GM06990 (cell line): ENCODE data around the gene CASTOR1.
A peak's percentile ranks its signal among the peaks of the same experiment; 100 is the strongest.
"Not testable (repeated sequence)": the region's sequence is repeated elsewhere in the genome, so short reads cannot be mapped to it uniquely, and the experiment has no call there.

Source experiments
- DNase-seq: peaks from one replicate; pipeline ENCODE4 v3.0.0-alpha.2; 2011; ENCODE audit not compliant: insufficient read length; ENCODE audit errors: extremely low read depth
- H3K27me3 ChIP-seq: replicated peaks from 2 replicates; pipeline ENCODE4 v1.6.0; 2011; ENCODE audit warnings: low read length; ENCODE audit not compliant: control insufficient read depth, insufficient read depth
- H3K36me3 ChIP-seq: 2 replicates; pipeline ENCODE4 v1.5.1; 2011; ENCODE audit warnings: low read length; ENCODE audit not compliant: control insufficient read depth, insufficient read depth
- H3K4me3 ChIP-seq: replicated peaks from 2 replicates; pipeline ENCODE4 v1.5.1; 2011; ENCODE audit warnings: low read depth, mild to moderate bottlenecking, control low read depth, low read length
- TF ChIP-seq, protein P1 (sequence below): IDR thresholded peaks from 2 replicates; pipeline ENCODE4 v1.5.1; 2011; ENCODE audit warnings: low read length, control low read depth, mild to moderate bottlenecking, inconsistent platforms; ENCODE audit not compliant: insufficient read depth, poor library complexity, severe bottlenecking

CASTOR1 gene

DNA sequence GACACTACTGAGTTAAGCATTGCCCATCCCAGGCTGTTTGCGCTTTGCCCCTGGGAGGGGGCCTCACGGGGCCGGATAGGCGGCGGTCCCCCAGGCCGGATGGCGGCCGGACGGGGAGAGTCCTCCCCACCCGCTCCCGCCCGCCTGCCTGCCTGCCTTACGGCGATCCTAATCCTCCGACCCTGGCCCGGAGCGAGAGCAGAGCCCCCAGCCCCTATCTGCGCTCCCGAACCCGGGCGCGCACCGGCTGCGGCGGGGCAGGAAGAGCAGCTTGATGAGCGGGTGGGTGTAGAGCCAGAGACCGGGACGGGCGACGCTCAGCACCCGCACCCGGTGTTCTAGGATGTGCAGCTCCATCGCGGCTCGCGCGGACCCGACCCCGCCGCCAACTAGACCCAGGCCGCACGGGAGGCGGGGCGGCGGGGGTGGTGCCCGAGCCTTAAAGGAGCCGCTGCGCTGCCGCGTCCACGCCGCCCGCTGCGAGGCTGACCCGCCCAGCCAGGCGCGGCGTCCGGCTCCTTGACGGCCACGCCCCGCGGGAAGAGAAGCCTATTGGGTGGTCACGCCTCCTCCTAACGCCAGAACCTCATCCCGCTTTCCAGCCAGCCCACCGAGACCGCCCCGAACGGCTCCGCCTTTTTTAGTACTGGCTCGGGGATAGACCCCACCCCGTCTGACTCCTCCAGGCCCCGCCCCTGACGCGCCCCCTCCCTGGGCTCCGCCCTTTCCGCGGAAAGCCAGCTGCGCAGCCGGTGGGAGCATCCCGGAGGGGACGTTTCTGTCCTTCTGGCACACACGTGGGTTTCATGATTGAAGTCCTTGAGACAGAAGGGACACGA lies at the start of gene CASTOR1:
TSS of gene CASTOR1 (minus strand) at position 365 of the 839 bp plus-strand sequence. CDS start at position 357, 8 bp downstream.
- H3K4me3 ChIP-seq: peak within 1 kb of the TSS; percentile 75
- TF ChIP-seq, protein P1, sequence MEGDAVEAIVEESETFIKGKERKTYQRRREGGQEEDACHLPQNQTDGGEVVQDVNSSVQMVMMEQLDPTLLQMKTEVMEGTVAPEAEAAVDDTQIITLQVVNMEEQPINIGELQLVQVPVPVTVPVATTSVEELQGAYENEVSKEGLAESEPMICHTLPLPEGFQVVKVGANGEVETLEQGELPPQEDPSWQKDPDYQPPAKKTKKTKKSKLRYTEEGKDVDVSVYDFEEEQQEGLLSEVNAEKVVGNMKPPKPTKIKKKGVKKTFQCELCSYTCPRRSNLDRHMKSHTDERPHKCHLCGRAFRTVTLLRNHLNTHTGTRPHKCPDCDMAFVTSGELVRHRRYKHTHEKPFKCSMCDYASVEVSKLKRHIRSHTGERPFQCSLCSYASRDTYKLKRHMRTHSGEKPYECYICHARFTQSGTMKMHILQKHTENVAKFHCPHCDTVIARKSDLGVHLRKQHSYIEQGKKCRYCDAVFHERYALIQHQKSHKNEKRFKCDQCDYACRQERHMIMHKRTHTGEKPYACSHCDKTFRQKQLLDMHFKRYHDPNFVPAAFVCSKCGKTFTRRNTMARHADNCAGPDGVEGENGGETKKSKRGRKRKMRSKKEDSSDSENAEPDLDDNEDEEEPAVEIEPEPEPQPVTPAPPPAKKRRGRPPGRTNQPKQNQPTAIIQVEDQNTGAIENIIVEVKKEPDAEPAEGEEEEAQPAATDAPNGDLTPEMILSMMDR: no peak
- peaks cover 24% of the 10 kb centered on the region for H3K36me3 ChIP-seq
- peak; percentile 87 for DNase-seq
- H3K27me3 ChIP-seq: no peaks in the 10 kb centered on the region

DNA sequence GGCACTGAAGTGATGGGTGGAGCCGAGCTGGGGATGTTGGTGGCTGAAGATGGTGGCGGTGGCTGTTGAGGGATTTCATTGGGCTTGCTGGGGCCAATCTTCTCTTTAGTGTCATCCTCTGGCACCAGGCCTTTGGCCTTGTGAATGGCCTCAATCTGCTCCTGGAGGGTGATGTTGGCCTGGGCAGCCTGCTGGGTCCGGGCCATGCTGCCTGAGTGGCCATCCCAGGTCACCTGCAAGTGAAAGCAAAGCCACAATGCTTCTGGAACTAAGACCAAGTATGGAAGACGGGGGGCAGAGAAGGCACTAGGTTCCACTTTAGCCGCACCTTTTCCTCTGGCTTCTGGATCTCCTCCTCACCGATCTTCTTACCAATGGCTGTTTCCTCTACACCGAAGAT lies 49.5 kb upstream of the CASTOR1 start:
- H3K4me3 ChIP-seq: no peak overlapping the region
- no peaks in the 10 kb centered on the region for H3K27me3 ChIP-seq
- TF ChIP-seq, protein P1: no peak
- no peak for DNase-seq
- peaks cover 77% of the 10 kb centered on the region for H3K36me3 ChIP-seq

DNA sequence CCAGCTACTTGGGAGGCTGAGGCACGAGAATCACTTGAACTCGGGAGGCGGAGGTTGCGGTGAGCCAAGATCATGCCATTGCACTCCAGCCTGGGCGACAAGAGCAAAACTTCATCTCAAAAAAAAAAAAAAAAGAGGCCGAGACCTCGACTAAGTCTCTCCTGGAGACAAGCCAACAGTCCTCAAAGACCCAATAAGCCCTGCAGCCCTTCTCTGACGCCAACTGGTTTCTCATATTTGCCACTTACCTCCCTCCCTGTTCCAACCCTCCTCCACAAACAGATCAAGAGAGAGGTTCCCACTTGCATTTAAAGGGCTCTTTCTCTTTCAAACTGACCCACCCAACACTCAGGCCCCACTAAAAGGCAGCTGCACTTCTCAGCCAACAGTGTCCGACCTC lies 49.0 kb upstream of the CASTOR1 start:
- H3K36me3 ChIP-seq: peaks cover 76% of the 10 kb centered on the region
- not testable (repeated sequence) for H3K4me3 ChIP-seq, DNase-seq, H3K27me3 ChIP-seq

DNA sequence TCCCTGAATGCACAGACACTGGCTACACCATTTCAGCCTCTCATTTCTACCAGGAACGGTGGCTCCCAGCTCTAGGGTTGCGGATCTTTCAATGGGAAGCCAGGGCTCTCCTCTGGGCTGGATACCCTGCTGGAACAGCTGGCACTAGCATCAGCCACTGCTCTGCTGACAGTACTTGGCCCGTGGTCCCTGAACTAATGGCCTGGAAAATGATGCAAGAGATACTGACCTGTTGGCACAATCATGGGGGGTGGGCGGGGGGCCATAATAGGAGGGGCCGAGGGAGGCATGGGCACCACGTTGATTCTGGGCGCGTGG lies 48.1 kb upstream of the CASTOR1 start:
- Histone ChIP-seq H3K36me3 (peaks cover 74% of the 10 kb centered on the region), H3K27me3 (no peaks in the 10 kb centered on the region), H3K4me3 (no peak overlapping the region)
- no peak for DNase-seq
- TF ChIP-seq, protein P1: no peak

DNA sequence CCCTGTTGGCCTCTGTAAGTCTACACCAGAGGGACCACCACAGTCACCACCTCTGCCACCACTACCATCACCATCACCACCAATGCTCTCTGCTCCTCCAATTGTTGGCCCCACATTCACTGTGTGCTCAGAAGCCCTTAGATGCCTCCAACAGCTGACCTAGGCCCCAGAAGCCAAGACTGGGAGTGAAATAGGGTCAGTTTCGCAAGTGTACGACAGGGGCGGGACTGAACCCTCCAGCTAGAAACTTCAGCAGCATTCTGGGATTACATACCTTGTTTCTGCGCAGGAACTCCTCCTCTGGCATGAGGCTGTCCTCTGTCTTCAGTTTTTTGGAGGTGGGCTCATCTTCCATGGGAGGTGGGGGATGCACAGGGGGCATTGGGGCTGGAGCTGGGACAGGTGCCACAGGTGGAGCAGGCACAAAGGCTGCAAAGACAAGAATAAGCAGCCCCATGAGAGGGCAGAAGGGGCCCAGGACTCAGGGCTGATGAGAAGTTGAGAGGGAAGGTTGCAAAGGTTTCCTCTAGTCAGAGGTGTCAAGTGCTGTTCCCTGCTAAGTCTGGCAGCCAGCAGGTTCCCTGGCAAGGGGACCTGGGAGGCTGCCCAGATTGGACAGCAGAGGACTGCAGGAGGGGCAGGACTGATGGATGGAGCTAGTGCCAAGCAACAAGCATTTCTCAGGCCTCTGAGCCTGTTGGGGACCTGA lies 47.6 kb upstream of the CASTOR1 start:
- no peak for DNase-seq
- Histone ChIP-seq H3K36me3 (peaks cover 71% of the 10 kb centered on the region), H3K4me3 (no peak overlapping the region), H3K27me3 (no peaks in the 10 kb centered on the region)
- TF ChIP-seq, protein P1: no peak

DNA sequence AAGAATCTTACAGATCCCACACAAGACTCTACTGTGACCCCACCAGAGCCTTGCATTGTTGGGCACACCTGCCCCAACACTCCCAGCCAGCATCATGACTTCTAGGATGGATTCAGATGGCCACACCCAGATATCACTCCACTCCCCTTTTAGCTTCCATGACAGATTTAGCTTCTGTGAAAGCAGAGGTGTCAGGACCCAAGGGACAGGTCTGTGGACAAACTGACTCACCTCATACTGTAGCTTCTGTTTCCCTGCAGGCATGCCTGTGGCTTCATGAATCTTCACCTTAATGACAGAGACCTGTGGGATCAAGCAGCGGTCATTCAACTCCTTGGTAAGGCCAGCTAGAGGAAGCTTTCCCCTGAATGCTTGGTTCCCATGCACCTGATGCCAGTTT lies 45.9 kb upstream of the CASTOR1 start:
- TF ChIP-seq, protein P1: no peak
- Histone ChIP-seq H3K36me3 (peaks cover 63% of the 10 kb centered on the region), H3K4me3 (no peak overlapping the region), H3K27me3 (no peaks in the 10 kb centered on the region)
- DNase-seq: no peak
